Measurements from ENCODE around the gene RIC8A.
"Not testable (repeated sequence)": the region's sequence is repeated elsewhere in the genome, so short reads cannot be mapped to it uniquely, and the experiment has no call there.

Gene RIC8A

GRCh38 chr11:212150-213100 lies 4.9 kb downstream of the RIC8A start:
- Histone ChIP-seq H3K36me3 (ENCODE audit: control insufficient read depth, insufficient read depth, low read length) (peaks cover 71% of the 10 kb centered on the region), H3K27me3 (ENCODE audit: control insufficient read depth, insufficient read depth, low read length) (no peaks in the 10 kb centered on the region), H3K9ac (ENCODE audit: low read length) (no peak overlapping the region), H3K4me3 (ENCODE audit: low read depth, low read length) (no peak overlapping the region), H3K9me3 (ENCODE audit: control insufficient read depth, insufficient read depth, low read depth, low read length) (no peaks in the 10 kb centered on the region), H3K4me1 (ENCODE audit: control insufficient read depth, insufficient read depth, low read length) (peaks cover 10% of the 10 kb centered on the region), H3K27ac (ENCODE audit: low read depth, low read length) (no peak overlapping the region)

- Histone ChIP-seq H3K36me3 (ENCODE audit: control insufficient read depth, insufficient read depth, low read length) (peaks cover 71% of the 10 kb centered on the region), H3K4me3 (ENCODE audit: low read depth, low read length) (no peak overlapping the region), H3K27ac (ENCODE audit: low read depth, low read length) (no peak overlapping the region), H3K4me1 (ENCODE audit: control insufficient read depth, insufficient read depth, low read length) (peaks cover 10% of the 10 kb centered on the region), H3K9ac (ENCODE audit: low read length) (no peak overlapping the region), H3K9me3 (ENCODE audit: control insufficient read depth, insufficient read depth, low read depth, low read length) (no peaks in the 10 kb centered on the region), H3K27me3 (ENCODE audit: control insufficient read depth, insufficient read depth, low read length) (no peaks in the 10 kb centered on the region)
Measured at GRCh38 chr11:213111-213510, 5.6 kb downstream of the RIC8A start.

GRCh38 chr11:214083-214482 lies 6.6 kb downstream of the RIC8A start:
- no peak overlapping the region for H3K9ac ChIP-seq (ENCODE audit: low read length)
- H3K9me3 ChIP-seq (ENCODE audit: control insufficient read depth, insufficient read depth, low read depth, low read length): no peaks in the 10 kb centered on the region
- H3K4me3 ChIP-seq (ENCODE audit: low read depth, low read length): no peak overlapping the region
- H3K36me3 ChIP-seq (ENCODE audit: control insufficient read depth, insufficient read depth, low read length): peaks cover 71% of the 10 kb centered on the region
- H3K4me1 ChIP-seq (ENCODE audit: control insufficient read depth, insufficient read depth, low read length): peaks cover 10% of the 10 kb centered on the region
- H3K27ac ChIP-seq (ENCODE audit: low read depth, low read length): no peak overlapping the region
- H3K27me3 ChIP-seq (ENCODE audit: control insufficient read depth, insufficient read depth, low read length): no peaks in the 10 kb centered on the region

GRCh38 chr11:215581-216037 lies 8.1 kb downstream of the RIC8A start:
- Histone ChIP-seq H3K4me3 (ENCODE audit: low read depth, low read length) (no peak overlapping the region), H3K27ac (ENCODE audit: low read depth, low read length) (no peak overlapping the region), H3K4me1 (ENCODE audit: control insufficient read depth, insufficient read depth, low read length) (no peaks in the 10 kb centered on the region), H3K27me3 (ENCODE audit: control insufficient read depth, insufficient read depth, low read length) (no peaks in the 10 kb centered on the region), H3K9ac (ENCODE audit: low read length) (no peak overlapping the region), H3K36me3 (ENCODE audit: control insufficient read depth, insufficient read depth, low read length) (peaks cover 58% of the 10 kb centered on the region), H3K9me3 (ENCODE audit: control insufficient read depth, insufficient read depth, low read depth, low read length) (no peaks in the 10 kb centered on the region)

GRCh38 chr11:216081-216974 lies 8.8 kb downstream of the RIC8A start:
- no peaks in the 10 kb centered on the region for H3K4me1 ChIP-seq (ENCODE audit: control insufficient read depth, insufficient read depth, low read length)
- peaks cover 51% of the 10 kb centered on the region for H3K36me3 ChIP-seq (ENCODE audit: control insufficient read depth, insufficient read depth, low read length)
- H3K9ac ChIP-seq (ENCODE audit: low read length): no peak overlapping the region
- H3K4me3 ChIP-seq (ENCODE audit: low read depth, low read length): no peak overlapping the region
- no peaks in the 10 kb centered on the region for H3K27me3 ChIP-seq (ENCODE audit: control insufficient read depth, insufficient read depth, low read length)
- H3K27ac ChIP-seq (ENCODE audit: low read depth, low read length): no peak overlapping the region
- no peaks in the 10 kb centered on the region for H3K9me3 ChIP-seq (ENCODE audit: control insufficient read depth, insufficient read depth, low read depth, low read length)

- H3K36me3 ChIP-seq (ENCODE audit: control insufficient read depth, insufficient read depth, low read length): peaks cover 38% of the 10 kb centered on the region
- H3K27ac ChIP-seq (ENCODE audit: low read depth, low read length): no peak overlapping the region
- no peaks in the 10 kb centered on the region for H3K27me3 ChIP-seq (ENCODE audit: control insufficient read depth, insufficient read depth, low read length)
- no peaks in the 10 kb centered on the region for H3K9me3 ChIP-seq (ENCODE audit: control insufficient read depth, insufficient read depth, low read depth, low read length)
- H3K4me1 ChIP-seq (ENCODE audit: control insufficient read depth, insufficient read depth, low read length): no peaks in the 10 kb centered on the region
- no peak overlapping the region for H3K9ac ChIP-seq (ENCODE audit: low read length)
- no peak overlapping the region for H3K4me3 ChIP-seq (ENCODE audit: low read depth, low read length)
Measured at GRCh38 chr11:217704-218103, 10.2 kb downstream of the RIC8A start.

- no peak overlapping the region for H3K27ac ChIP-seq (ENCODE audit: low read depth, low read length)
- no peaks in the 10 kb centered on the region for H3K27me3 ChIP-seq (ENCODE audit: control insufficient read depth, insufficient read depth, low read length)
- H3K4me3 ChIP-seq (ENCODE audit: low read depth, low read length): no peak overlapping the region
- no peaks in the 10 kb centered on the region for H3K4me1 ChIP-seq (ENCODE audit: control insufficient read depth, insufficient read depth, low read length)
- H3K36me3 ChIP-seq (ENCODE audit: control insufficient read depth, insufficient read depth, low read length): peaks cover 26% of the 10 kb centered on the region
- H3K9ac ChIP-seq (ENCODE audit: low read length): no peak overlapping the region
- no peaks in the 10 kb centered on the region for H3K9me3 ChIP-seq (ENCODE audit: control insufficient read depth, insufficient read depth, low read depth, low read length)
Measured at GRCh38 chr11:218815-219593, 11.5 kb downstream of the RIC8A start.

GRCh38 chr11:220641-221215 lies 13.2 kb downstream of the RIC8A start:
- not testable (repeated sequence) for H3K27ac ChIP-seq (ENCODE audit: low read depth, low read length)

GRCh38 chr11:221539-221938 lies 14.0 kb downstream of the RIC8A start:
- H3K27me3 ChIP-seq (ENCODE audit: control insufficient read depth, insufficient read depth, low read length): no peaks in the 10 kb centered on the region
- H3K27ac ChIP-seq (ENCODE audit: low read depth, low read length): no peak overlapping the region
- no peak overlapping the region for H3K9ac ChIP-seq (ENCODE audit: low read length)
- no peak overlapping the region for H3K4me3 ChIP-seq (ENCODE audit: low read depth, low read length)
- H3K4me1 ChIP-seq (ENCODE audit: control insufficient read depth, insufficient read depth, low read length): no peaks in the 10 kb centered on the region
- H3K9me3 ChIP-seq (ENCODE audit: control insufficient read depth, insufficient read depth, low read depth, low read length): no peaks in the 10 kb centered on the region
- peaks cover 2% of the 10 kb centered on the region for H3K36me3 ChIP-seq (ENCODE audit: control insufficient read depth, insufficient read depth, low read length)

More at GRCh38 chr11:220641-221215, 13.2 kb downstream of the RIC8A start:
- H3K36me3 ChIP-seq (ENCODE audit: control insufficient read depth, insufficient read depth, low read length); H3K4me1 ChIP-seq (ENCODE audit: control insufficient read depth, insufficient read depth, low read length); H3K27me3 ChIP-seq (ENCODE audit: control insufficient read depth, insufficient read depth, low read length); H3K4me3 ChIP-seq (ENCODE audit: low read depth, low read length); H3K9me3 ChIP-seq (ENCODE audit: control insufficient read depth, insufficient read depth, low read depth, low read length); H3K9ac ChIP-seq (ENCODE audit: low read length): not testable (repeated sequence)

- no peak overlapping the region for H3K4me3 ChIP-seq (ENCODE audit: low read depth, low read length)
- H3K27ac ChIP-seq (ENCODE audit: low read depth, low read length): no peak overlapping the region
- H3K9ac ChIP-seq (ENCODE audit: low read length): no peak overlapping the region
- no peaks in the 10 kb centered on the region for H3K4me1 ChIP-seq (ENCODE audit: control insufficient read depth, insufficient read depth, low read length)
- no peaks in the 10 kb centered on the region for H3K27me3 ChIP-seq (ENCODE audit: control insufficient read depth, insufficient read depth, low read length)
- H3K9me3 ChIP-seq (ENCODE audit: control insufficient read depth, insufficient read depth, low read depth, low read length): no peaks in the 10 kb centered on the region
- no peaks in the 10 kb centered on the region; the same call in 1 of the 2 replicates for H3K36me3 ChIP-seq (ENCODE audit: control insufficient read depth, insufficient read depth, low read length)
Measured at GRCh38 chr11:221998-222789, 14.7 kb downstream of the RIC8A start.
